Stimulated activated CD4-positive, alpha-beta T cell treated with anti-CD3 and anti-CD28 coated beads, TNF-alpha, amount 100 ng/mL, for 24 hours (primary cell): Measurements from ENCODE around the gene ARMH1.
"Not testable (repeated sequence)": the region's sequence is repeated elsewhere in the genome, so short reads cannot be mapped to it uniquely, and the experiment has no call there.

Experiments used
- DNase-seq, 3 experiments: peaks; one replicate each; pipeline ENCODE4 v3.0.0-alpha.2; 2020; ENCODE audit warnings: low read depth in 3 of 3

Gene ARMH1

DNA sequence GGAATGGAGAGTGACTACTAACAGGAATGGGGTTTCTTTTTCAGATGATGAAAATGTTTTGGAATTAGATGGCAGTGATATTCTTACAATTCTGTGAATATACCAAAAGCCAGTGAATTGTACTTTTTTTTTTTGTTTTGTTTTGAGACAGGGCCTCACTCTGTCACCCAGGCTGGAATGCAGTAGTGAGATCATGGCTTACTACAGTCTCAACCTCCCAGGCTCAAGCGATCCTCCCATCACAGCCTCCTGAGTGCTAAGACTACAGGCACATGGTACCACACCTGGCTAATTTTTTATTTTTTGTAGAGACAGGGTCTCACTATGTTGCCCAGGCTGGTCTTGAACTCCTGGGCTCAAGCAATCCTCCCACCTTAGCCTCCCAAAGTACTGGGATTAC lies 7.8 kb upstream of the ARMH1 start:
- not testable (repeated sequence) for DNase-seq

DNA sequence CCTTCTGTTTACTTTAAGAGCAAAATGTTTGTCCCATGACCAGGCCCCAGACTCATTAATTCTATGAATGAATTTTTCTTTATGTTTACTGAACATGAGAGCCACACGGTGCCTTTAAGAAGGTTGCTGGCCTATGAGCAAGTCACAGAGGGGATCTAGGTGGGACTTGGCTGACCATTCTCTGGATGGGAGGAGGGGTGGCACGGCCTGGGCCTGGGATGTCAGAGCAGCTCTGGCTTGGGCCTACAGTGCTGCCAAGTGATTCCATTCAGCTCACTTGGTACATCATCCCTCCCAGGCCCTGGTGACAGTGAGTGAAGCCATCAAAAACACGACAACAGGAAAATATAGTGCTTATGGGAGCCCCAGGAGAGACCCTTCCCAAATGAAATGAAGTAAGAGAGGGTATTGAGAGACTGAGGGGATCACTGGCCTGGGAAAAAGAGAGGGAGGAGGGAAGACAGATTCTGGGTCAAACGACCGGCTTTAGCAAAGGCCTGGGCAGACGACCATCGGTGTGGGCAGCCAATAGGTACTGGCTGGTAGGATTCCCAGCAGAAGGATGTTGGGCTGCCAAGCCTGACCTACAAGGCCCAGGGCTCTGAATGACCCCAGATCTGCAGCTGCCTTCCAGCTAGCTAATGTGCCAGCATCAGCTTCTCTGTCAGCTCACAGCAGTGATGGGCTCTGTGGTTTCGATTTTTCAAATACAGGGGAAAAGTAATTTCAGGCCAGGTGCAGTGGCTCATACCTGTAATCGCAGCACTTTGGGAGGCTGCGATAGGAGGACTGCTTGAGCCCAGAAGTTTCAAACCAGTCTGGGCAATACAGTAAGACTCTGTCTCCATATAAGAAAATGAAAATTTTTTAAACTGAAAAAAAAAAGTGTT lies 3.5 kb upstream of the ARMH1 start:
- no peak for DNase-seq

DNA sequence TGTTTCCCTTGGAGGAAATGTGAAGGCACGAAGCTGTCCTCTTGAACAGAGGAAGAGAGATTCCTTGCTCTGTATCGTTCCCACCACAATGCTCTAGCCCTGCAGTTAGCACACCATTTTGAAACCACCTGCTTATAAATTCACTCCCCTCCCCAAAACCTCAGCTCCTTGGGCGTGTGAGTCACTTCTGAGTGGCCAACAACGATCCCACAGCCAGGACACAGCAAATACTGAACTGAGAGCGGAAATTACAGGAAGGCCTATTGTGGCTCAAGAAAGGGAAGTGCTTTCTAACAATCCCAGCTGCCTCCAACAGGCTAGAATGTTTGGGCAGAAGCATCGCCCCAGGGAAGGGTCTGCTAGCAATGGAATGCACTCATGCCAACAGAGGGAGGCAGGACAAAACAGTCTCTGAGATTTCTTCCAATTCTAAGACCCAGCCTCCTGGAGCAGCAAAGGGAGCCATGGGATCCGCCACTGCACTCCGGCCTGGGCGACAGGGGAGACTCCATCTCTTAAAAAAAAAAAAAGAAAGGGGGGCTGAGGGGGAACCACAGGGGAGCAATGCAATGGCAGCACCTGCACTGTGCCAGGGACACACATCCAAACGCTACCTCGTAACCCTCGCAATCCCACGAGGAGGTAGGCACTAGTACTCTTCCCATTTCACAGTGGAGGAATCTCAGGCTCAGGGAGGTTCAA lies 2.1 kb upstream of the ARMH1 start:
- DNase-seq: no peak

DNA sequence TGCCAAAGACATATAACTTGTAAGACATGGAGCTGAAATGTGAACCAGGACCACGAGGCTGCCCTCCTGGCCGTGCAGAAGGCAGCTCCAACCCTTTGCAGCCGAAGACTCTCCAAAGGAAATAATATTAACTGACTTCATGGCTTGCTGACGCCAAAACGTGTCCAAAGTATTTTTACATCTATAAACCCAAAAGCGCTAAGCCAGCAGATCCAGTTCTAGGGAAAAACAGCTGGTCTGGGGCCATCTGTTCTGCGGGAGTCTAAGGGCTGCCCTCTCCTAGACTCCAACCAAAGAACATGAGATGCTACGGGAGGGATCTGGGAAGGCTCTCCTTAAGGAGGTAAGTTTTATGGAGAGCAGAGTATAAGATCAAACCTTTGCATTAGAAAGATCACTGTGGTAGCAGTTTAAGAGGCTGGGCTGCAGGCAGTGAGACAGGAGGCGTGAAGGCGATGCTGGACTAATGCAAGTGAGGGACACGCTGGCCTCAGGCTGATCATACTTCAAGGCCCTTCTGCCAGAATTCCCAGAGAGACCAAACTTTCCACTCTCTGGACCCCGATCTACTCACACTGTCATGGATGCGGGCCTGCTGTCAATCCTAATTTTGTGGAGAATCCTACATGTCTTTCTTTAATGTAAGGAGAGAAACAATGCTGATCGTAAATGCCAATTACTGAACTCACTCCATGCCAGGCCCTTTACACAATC lies 1.4 kb upstream of the ARMH1 start:
- no peak for DNase-seq

DNA sequence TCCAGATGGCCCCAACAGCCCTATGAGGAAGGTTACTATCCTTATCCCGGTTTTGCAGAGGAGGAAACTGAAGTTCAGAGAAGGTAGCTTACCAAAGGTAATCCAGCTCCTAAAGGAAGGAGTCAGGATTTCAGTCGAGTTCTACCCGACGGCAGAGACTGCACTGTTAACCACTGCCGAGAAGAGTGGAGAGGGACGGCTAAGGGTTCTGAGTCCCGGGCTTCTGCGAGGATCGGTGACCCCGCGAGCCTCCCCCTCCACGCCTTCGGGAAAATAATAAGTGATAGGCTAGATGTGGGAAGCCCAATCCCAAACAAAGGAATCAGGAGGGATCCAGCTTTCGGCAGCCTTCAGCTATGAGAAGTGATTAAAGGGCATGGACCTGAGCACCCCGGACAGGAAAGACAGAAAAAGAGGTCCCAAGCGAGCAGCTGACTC lies 820 bp upstream of the ARMH1 start:
- no peak for DNase-seq

DNA sequence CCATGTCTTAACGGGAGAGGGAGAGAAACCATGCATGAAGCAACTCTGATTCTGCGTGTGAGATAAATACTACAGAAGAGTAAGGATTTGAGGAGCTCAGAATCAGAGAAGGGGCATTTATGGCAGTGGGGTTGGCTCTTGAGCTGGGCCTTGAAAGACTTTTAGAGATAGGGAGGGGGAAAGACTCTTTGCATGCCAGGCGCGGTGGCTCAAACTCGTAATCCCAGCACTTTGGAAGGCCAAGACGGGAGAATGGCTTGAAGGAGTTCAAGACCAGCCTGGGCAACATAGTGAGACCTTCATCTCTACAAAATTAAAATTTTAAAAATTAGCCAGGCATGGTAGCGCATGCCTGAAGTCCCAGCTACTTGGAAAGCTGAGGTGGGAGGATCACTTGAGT lies 672 bp downstream of the ARMH1 start:
- no peak for DNase-seq

DNA sequence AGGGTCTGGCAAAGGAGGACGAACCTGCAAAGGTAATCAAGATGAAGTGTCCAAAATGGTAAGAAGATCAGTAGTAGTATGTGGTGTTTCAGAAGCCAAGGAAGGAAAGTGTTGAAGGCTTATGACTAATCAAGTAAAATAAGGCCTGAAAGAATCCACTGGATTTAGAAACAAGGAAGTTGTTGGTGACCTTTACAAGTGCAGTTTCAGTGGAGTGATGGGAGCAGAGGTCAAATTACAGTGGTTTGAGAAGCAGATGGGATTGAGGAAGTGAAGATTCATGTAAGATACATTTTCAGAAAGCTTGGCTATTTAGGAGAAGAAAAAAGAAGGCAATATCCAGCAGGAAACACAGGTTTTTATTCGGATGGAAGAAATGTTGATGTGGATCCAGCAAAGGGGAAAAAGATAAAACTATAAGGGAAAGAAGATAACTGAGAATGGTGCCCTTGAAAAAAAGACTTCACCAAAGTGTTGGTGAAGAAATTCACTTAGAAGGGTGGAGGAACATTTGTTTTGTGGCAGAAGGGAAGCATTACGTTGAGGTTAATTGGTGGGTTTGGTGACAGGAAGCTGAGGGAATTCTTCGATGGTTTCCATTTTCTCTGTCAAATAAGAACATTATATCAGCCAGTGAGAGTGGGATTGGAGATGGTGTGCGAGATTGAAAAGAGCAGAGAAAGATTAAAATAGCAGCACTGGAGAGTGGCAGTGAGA lies 2.1 kb downstream of the ARMH1 start:
- DNase-seq: no peak

DNA sequence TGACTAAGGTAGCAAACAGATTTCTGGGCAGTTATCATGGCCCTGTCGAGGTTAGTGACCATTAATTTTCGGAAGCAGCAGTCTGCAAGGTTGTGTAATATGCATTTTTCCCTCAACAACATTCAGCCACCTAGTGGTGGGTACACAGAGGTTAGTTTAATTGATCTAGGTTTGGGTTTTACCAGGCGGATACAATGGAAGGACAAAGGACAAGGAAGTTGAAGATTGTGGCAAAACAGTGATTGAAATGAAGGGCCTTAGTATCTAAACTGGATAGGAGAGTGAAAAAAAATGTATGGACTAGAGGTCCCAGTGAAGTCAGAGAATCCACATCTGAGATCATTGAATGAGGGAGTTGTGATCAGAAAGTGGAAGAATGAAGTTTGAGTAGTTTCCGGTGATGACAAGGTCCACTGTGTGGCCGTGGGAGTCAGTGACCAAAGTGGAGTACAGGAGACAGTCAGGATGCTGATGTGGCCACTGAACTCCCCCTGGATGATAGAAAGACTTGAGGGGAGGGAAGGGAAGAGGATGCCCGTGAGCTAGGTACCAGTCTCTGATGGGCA lies 2.8 kb downstream of the ARMH1 start:
- DNase-seq: no peak

DNA sequence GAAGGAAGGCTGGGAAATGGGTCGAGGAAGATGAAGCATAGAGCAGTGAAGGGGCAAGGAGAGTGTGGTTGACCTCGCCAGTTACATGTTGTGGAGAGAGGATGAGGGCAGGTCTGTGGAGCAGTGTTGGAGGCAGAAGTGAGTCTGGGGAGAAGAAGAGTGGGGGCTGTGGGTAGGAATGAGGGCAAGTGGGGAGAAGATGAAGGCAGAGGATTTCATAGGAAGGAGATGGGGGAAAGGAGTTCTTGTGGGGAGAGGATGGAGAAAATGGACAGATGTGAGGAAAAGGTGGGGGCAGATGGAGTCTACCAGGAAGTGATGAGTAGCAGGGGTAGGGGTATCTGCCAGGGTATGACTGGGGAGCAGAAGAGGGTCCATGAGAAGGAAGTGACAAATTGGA lies 3.6 kb downstream of the ARMH1 start:
- no peak for DNase-seq

DNA sequence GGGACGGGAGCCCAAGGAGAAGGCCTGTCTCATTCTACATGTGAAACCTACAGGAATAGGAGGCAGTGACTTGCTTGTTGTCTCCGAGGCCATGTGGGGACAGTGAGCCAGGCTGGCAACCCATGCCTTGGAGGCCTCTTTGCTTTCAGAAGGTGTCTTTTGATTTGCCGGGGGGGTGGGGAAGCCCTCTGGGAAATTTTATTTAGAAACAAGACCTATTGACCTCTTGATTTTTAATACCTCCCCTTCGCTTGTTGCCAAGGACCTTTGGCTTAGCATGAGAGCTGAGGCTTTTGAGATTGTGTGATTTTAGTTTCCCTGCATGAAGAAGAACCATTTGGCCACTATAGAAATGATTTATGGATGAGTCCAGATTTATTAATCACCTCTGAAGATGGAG lies 4.1 kb downstream of the ARMH1 start:
- DNase-seq: no peak

DNA sequence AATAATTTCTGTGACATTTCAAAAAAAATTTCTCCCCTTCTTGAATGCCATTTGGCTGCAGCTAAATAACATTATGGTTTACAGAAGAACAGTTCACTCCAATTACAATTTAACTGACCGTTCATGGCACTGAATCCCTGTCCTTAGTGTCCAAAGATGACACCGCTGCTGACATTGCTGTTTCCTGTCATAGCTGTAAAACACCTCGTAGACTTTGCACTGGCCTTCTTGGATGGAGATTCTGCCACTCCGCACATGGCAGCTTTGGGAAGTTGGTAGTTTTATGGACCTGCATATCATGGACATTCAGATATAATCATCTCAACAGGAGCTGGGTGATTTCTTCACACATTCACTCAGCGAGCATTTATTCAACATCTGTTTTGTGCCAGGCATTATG lies 5.0 kb downstream of the ARMH1 start:
- no peak for DNase-seq

DNA sequence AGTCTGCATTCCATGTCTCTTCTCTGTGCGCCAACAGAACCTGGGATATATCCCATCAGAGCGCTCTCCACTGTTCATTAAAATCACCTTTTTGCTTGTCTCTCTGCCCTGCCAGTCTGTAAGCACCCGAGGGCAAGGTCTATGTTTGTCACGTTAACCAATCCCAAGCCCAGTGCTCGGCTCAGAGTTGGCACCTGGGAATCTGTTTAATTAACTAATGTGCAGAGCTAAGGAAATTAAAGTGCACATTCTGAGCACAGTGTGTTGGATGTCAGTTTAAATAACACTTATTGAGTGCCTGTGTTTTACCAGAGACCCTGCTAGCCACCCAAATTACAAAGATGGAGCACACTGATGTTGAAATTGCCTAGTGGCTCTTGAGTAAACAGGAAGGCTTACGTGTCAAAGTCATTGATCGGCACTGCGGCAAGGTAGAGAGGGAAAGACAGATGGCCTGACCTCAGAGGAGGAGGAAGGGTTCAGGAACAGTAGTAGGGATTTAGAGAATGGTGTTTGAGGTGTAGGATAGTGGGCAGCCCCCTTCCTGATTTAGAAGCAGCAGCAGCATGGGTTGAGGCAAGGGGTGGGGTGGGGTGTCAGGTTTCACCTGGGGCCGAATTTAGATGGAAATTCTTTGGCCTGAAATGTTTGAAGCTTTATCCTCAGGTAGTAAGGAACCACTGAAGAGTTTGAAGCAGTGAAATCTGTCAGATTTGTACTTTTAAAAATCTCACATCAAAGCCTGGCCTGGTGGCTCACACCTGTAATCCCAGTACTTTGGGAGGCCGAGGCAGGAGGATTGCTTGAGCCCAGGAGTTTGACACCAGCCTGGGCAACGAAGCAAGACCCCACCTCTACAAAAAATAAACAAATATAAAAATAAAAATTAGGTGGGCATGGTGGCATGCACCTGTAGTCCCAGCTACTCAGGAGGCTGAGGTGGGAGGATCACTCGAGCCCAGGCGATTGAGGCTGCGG lies 7.7 kb downstream of the ARMH1 start:
- no peak for DNase-seq

DNA sequence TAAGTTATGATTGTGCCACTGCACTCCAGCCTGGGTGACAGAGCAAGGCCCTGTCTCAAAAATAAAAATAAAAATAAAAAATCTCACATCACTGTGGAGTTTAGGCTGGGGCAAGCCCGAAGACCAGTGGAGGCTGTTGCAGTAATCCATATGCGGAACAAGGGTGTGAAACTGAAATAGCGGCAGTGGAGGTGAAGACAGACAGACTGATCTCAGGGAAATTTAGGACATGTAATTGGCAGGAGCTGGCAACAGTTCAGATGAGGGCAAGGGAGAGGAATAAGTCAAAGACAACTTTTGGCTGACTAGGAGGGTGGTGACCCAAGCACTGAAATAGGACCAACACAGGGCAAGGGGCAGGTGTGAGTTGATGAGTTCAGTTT lies 8.4 kb downstream of the ARMH1 start:
- no peak for DNase-seq

DNA sequence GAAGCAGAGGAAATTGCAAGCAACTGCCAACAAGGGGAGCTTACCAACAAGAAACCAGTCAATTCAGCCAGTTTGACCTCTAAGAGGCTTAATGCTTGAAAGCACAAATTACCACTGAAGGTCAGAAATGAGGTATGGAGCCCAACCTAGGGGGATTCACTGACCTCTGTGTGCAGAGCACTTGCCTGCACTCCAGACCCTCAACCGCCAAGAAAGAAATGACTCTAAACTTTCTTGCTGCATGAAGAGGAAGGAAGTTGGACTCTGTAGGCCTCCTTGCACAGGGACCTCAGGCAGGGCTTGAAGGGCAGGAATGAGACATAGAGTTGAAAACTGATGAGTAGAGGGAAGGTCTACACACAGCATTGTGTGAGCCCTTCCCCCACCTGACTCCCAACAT lies 10.0 kb downstream of the ARMH1 start:
- DNase-seq: no peak

DNA sequence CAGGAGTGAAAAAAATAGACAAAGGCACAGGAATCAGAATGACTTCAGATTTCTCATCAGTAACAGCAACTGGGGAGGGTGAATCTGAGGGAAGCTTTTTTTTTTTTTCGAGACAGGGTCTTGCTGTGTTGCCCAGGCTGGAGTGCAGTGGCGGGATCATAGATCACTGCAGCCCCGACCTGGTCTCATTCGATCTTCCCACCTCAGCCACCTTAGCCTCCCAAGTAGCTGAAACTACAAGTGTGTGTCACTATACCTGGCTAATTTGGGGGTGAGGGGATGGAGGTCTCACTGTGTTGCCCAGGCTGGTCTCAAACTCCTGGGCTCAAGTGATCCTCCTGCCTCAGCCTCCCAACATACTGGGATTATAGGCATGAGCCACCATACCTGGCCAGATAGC lies 10.7 kb downstream of the ARMH1 start:
- no peak for DNase-seq

DNA sequence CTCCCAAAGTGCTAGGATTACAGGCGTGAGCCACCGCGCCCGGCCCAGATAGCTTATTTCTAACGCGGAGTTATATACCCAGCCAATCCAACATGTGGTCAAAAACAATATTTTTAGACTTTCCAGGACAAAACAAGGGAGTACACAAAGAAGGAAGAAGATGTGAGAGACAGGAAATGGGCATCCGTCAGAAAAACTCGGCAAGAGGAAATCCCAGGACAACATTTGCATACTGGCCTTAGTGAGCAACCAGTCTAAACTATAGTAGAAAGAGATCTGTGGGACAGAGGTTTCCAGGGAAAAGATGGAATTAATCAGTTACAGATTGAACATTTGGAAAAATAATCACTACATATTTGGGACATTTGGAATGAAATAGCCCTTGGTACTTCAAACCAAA lies 11.4 kb downstream of the ARMH1 start:
- no peak for DNase-seq

DNA sequence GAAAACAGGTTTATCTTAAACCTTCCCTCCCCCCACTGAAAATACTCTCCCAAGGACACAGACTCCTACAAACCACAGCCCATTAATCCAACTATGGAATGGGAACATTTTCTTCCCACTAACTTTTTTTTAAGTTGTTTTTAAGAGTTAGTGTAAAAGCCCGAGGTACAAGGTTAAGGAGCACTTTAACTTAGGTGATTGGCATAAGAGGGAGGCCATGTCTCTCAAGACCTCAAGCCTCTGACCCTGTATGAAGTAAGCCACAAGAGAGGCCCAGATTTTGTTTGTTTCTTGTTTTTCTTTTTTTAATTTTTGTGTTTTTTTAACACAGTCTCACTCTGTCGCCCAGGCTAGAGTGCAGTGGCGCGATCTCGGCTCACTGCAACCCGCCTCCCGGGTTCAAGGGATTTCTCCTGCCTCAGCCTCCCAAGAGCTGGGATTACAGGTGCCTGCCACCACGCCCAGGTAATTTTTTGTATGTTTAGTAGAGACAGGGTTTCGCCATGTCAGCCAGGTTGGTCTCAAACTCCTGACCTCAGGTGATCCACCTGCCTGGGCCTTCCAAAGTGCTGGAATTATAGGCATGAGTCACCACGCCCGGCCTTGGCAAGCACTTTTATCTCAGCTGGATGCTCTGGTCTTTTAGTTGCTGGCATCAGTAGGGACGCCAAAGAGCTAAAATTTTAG lies 14.4 kb downstream of the ARMH1 start:
- no peak for DNase-seq

DNA sequence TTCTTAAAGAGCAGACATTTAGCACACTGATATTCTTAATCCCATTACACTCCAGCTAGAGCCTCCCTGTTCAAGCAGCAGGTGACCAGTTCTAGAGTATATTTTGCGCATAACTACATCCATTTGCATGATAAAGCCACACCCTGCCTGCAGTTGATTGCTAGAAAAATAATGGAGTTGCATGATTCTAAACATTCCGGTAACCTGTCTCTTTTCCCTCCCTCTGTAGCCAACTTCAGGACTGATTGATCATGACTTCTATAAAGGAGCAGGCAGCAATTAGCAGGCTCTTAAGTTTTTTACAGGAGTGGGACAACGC lies 14.9 kb downstream of the ARMH1 start:
- no peak for DNase-seq

DNA sequence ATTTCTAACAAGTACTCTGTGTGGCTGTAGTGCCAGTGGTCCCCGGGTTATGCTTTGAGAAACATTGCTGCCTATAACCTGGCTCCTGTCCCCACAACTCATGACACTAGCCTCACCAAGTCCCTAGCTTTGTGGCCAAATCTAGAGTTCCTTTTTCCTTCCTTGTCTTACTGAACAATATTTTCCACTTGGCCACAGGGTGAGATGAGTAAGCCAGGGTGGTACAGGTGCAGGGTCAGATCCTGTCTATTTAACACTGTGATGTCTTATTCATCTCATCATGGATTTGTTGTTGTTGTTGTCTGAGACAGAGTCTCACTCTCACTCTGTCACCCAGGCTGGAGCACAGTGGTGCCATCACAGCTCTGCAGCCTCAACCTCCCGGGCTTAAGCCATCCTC lies 18.6 kb downstream of the ARMH1 start:
- DNase-seq: no peak

DNA sequence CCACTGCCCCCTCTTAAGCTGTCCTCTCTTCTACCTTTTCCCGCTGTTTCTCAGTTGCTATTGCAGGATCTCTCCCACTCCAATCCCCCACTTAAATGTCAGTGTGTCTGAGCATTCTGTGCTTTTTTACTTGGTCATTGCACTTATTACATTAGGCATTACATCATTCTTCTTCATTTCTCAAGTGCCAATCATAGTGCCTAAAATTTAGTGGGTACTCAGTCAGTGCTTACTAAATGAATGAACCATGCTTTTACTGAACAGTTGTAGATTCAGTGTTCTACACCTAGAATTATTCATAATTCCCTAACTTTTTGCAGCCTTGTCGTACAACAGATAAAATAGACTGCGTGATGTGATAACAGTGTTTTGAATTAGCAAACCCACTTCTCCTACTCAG lies 19.4 kb downstream of the ARMH1 start:
- DNase-seq: no peak
